HG02970 (cell line): ENCODE measurements around the gene ZNF592.
"Not testable (repeated sequence)": the region's sequence is repeated elsewhere in the genome, so short reads cannot be mapped to it uniquely, and the experiment has no call there.

Experiments used
- ATAC-seq: cut with Tn5 transposase; IDR thresholded peaks from one replicate; pipeline ENCODE4 v1.9.1; 2021; ENCODE audit warnings: mild to moderate bottlenecking, moderate library complexity, moderate number of reproducible peaks; ENCODE audit not compliant: unreplicated experiment, low FRiP score

Gene ZNF592

DNA sequence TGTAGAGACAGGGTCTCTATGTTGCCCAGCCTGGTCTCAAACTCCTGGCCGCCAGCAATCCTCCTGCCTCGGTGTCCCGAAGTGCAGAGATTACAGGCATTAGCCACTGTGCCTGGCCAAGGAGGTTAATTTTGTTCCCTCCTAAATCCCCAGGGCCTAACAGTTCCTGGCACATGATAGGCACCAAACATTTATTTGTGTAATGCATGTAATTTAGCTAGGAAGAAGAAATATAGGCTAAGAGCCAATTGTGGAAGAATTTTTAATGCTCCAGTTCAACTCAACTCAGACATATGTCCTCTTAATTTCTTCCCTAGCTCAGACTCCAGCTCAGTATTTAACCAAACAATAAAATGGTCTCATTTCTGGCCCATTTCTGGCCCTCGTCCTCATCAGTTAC lies 7.7 kb upstream of the ZNF592 start:
- no peak for ATAC-seq

DNA sequence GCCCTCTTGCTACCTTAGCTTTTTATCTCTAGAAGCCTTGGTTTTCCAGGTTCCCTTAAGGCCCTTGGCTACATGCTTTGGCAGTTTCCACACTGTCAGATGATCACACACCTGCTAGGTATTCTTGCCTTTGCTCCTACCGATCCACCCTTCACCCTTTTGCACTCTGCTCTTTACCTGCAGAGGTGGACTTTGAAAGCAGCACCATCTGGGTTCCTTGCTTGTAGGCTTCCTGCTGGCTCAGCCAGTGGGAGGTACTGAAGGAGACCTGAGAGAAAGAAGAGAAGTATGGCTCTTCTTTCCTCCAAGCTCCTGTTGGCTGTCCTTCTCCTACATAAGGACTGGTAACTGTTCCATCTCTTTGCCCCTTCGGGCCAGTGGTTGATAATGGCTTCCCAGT lies 7.3 kb upstream of the ZNF592 start:
- no peak for ATAC-seq

DNA sequence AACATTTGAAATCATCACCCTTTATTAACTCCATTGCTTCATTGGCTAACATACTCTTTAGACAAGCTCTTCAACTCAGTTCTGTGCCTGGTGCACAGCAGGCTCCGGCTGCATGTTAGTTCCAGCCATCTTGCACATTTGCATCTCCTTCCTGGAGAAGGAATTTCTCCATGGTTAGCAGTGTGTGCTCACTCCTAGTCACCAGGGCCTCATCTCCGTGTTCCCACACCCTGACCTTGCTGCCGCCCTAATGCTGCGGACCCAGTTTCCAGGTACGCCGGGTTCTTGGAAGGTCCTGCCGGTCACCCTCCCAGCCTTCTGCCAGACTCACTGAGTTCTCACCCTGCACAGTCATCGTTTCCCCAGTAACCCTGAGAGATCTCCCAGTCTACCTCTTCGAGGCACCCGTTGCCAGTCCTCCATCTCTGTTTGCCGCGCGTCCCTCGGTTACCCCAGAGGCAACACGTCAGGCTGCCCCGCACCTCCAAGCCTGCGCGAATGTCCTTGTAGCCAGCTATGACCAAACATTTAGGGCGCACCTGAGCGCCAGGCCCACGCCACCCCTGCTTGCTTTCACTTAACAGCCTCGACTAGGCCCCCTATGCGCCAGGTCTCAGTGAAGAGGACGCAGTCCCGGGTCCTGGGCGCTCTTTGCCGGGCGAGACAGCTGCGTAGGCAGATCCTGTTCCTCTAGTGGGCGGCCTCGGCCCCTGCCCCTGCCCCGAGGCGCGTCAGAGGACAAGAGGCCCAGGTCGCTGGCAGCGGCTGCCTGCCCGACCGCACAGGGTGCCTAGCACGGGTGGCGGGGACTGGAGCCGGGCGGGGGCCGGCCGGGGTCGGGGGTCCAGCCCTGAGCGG lies 747 bp upstream of the ZNF592 start:
- peak; percentile 32 for ATAC-seq

DNA sequence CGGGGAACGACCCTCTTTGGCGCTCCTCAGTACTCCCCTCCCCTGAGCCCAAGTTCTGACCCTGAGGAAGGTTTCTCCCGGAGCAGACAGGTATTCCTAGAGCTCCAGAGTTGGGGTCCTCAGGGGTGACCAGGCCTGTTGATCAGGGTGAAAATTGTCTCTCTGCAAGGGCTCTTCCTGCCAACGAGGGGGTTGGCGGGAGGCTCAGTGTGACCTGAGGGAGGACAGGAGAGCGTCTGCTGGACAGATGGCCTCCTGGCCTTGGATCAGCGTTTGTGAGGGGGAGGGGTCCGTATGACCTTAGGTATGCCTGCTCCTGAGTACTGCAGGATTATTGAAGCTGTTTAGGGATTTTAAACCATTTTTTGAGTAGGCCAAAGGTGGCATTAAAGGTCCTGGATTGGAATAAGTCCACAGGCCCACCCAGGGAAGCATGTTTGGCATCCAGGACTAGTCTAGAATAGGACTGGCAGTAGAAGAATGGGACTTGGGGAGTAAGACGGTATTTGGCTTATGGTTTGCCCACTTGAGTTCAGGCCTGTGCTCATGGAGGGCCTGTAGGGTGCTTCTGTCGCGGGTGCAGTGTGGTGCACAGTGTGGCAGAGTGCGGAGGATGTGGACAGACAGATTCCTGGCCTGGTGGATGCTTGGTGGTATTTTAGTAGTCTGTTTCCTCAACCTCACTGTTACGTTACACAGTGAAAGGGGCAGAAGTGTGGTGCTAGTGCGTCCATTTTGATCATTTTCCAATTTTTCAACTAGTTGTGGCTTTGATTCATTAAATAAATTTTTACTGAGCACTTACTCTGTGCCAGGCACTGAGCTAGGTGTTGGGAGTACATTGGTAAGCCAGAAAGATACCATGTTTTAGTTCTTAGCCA lies 959 bp downstream of the ZNF592 start:
- peak; percentile 2 for ATAC-seq

DNA sequence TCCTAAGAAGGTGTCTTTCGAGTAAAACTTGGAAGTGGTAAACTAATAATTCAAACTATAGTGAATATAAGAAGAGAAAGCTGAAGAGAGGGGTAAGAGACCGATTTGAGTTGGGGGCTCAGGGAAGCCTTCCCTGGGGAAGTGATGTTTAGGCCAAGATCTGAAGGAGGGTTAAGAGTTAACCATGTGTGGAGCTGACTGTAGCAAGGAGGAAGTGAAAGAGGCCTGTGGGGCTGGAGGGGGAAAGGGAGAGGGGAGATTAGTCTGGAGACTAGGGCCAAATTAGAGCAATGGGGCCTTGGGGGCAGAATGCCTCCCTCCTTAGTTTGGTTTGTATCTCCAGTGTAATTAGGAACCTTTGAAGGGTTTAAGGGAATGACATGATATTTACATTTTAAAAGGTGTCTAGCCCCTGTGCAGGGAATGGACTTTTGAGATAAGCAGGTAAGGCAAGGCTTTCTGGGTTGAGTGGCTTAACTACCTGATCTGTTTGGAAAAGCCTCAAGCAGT lies 2.2 kb downstream of the ZNF592 start:
- ATAC-seq = no peak

DNA sequence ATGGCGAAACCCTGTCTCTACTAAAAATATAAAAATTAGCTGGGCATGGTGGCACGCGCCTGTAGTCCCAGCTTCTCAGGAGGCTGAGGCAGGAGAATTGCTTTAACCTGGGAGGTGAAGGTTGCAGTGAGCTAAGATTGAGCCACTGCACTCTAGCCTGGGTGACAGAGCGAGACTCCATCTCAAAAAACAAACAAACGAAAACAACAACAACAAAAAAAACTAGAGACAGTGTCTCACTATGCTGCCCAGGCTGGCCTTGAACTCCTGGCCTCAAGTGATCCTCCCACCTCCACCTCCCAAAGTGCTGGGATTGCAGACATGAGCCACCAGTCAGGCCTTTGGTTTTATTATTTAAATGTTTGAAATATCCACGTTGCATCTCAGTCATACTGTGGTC lies 3.3 kb downstream of the ZNF592 start:
- not testable (repeated sequence) for ATAC-seq

DNA sequence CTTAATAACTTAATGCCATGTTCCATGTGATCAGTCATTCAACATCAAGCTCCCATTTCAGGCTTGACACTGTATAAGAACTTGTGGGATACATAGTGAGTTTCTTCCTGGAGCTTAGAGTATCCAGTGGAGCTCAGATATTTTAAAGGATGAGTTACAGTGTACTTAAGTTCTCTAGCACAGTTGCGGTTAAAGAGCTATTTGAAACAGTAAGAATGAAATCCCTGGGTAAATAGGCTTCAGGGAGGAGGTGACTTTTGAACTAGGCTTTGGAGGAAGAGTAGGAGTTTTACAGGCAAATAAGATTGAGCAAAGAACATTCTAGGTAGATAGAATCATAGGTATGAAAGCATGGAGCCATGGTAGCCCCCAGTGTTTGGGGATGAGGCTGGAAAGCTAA lies 3.8 kb downstream of the ZNF592 start:
- no peak for ATAC-seq

DNA sequence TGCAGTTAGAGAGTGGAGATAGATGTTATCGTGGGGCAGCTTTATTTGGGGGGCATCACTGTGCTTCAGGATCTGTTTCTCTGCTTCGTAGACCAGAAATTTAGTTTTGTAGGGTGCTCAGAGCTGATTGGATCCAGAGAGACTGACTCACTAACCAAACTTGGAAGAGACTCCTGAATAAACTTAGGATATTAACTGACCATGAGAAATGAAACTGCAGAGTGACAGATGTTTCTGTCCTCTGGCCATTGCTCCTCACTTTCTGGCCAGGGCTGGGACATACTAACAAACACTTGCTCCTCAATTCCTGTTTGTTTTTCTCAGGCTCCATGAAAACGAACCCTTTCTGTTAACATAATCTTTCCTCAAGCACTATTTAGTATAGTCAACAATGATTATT lies 4.3 kb downstream of the ZNF592 start:
- no peak for ATAC-seq

DNA sequence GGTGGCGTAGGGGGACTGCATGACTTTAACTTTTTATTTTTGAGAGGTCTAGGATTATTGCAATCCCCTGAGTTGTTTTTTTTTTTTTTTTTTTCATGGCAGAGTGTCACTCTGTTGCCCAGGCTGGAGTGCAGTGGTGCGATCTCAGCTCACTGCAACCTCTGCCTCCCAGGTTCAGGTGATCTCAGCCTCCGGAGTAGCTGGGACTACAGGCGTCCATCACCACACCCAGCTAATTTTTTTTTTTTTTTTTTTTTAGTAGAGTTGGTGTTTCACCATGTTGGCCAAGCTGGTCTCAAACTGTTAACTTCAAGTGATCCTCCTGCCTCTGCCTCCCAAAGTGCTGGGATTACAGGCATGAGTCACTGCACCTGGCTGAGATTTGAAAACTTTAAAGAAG lies 6.5 kb downstream of the ZNF592 start:
- ATAC-seq = not testable (repeated sequence)

DNA sequence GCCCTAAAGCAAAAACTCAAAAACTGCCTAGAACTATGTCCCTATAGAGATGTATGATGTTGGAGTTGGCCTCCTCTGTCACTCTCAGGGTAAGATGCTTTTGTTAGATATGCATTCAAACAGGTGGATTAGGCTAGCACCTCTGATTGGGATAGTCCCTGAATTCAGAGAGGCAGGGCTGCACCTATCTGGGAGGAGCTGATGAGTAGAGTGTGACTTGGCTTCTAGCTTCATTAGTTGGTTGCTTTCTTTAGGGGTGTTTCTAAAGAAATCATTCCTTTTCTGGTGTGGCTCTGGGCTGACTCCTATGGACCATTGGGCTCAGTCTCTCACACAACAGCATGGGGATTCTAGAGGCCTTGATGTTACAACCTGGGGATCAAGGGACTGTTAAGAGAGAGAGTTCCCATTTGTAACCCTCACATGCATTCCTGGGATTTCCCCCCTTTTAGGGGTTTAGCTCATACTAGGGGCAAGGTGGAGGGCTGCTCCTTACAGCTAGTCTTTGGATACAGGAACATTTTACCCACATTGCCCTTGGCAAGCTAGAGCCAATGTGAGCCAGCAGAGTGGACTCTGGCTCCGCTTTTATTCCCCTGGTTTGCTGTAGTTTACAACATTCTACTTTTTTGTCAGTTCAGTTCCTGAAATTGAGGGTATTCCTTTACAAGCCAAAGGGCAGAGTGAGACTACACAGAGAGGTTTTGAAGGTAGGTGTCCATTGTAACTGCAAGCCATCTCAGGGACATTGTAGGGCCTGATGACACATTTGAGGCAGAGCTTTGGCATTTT lies 7.5 kb downstream of the ZNF592 start:
- ATAC-seq = no peak

DNA sequence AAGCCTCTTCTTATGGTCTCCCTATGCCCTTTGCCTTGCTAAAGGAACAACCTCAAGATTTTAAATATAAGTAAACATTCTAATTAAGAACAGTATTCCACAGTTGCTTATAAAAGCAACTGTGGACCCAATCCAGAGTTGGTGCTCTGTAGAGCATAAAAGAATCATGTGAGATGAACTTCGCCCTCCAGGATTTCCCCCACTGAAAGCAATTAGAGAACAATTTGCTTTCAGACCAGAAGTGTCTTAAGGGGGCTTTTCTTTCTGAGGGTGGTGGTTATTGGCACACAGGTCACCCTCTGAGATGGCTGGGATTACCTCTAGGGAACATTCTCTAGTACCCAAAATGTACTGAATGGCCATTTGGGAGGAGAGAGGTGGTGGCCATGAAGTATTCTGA lies 10.6 kb downstream of the ZNF592 start:
- ATAC-seq = no peak

DNA sequence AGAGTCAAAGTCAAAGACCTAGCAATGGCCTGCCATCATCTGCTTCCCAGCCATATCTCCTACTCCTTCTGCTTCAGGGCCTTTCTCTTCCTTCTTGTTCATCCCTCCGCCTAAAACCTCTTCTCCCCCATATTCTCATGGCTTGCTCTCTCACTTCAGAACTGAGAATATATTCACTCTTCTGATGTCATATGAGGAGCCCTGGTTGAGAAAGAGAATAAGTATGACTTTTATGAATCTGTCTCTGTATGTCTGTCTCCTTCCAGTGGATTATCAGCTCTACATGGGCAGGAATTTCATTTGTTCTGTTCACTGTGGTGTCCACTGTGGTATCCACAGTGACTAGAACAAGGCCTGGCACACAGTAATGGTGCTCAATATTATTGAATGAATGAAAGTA lies 11.8 kb downstream of the ZNF592 start:
- no peak for ATAC-seq

DNA sequence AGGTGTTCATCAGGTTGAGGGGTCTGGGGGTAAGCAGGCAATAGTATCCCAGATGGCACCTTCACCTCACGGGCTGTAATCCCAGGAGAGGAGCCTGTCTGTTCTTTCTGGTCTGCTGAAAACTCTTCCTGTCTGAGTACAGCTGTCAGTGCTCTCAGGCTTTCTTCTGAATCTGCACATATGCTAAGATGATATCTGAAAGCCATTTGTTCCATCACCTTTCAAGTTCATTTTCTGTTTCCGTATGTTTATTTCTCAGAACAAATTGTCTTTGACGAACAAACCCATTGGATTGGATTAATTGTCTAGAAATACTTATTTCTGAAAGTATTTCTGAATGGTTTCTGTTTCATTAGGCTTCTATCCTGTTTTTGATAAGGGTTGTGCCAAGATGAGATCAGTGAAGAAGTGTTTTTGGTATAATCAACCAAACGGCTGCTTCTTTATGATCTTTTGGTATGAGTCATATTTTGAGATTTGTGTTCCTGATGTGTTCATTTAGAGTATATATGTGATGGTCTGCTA lies 13.3 kb downstream of the ZNF592 start:
- no peak for ATAC-seq

DNA sequence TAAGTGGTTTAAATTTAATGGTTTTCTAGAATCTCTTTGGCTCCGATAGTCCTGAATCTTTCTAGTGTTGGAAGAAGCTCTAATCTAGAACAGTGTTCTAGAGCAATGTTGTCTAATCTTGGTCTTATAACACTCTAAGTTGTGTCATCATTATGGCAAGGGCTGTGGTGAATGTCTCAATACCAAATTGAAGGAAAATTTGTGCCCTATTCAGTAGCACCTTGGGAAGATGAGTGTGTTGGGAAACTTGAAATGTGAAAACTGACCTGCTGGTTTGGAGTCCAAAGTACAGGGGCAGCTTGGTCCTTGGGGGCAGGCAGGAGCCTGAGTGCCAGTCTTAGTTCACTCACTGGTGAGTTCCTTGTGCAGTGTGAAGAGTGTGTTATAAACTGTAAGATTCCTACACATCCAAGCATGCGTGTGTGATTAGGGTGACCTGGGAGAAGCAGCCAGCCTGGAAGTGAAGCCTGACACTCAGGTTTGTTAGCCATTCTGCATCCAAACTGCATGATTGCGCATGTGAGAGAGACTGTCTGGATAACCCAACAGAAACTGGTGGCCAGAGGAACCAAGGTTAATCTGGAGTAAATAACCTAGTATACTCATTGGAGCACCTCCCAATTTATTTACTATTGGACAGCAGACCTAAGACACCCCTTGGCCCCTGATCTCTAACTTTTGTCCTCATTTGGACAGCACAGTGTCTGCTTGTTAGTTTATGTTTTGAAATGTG lies 14.6 kb downstream of the ZNF592 start:
- ATAC-seq = no peak

DNA sequence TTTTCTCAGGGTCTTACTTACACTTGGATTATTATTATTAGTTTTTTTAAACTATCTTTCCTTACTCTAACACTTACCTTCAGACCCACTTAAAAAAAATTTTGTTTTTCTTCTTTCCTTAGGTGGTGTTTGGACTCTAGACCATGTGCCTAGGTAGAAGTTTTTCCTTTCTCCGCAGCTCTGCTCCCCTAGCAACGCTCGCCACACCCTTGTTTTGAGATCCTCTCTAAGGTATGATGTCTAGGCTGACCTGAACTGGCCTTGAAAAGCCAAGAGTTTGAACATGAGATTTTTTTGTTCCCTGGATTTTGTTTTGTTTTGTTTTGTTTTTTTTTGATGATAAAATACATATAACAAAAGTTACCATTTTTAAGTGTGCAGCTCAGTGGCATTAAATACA lies 16.2 kb downstream of the ZNF592 start:
- no peak for ATAC-seq

DNA sequence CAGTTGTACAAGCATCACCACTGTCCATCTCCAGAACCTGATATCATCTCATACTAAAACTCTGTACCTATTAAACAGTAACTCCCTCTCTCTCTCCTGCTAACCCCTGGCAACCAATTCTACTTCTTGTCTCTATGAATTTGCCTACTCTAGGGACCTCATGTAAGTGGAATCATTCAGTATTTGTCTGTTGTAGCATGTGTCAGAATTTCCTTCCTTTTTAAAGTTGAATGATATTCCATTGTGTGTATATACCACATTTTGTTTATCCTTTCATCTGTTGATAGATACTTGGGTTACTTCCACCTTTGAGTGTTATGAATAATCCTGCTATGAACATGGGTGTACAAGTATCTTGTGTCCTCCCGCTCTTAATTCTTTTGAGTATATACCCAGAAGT lies 16.6 kb downstream of the ZNF592 start:
- no peak for ATAC-seq

DNA sequence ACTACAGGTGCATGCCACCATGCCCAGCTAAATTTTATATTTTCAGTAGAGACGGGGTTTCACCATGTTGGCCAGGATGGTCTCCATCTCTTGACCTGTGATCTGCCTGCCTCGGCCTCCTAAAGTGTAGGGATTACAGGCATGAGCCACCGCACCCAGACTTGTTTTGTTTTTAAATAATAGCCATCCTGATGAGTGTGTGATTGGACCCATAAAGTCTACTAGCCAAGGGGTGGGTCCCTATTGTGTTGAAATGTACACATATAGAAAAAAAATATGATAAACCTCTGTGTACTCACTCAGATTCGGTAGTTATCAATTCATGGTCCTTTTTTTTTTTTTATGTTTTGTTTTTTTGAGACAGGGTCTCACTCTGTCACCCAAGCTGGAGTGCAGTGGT lies 17.3 kb downstream of the ZNF592 start:
- ATAC-seq = no peak

DNA sequence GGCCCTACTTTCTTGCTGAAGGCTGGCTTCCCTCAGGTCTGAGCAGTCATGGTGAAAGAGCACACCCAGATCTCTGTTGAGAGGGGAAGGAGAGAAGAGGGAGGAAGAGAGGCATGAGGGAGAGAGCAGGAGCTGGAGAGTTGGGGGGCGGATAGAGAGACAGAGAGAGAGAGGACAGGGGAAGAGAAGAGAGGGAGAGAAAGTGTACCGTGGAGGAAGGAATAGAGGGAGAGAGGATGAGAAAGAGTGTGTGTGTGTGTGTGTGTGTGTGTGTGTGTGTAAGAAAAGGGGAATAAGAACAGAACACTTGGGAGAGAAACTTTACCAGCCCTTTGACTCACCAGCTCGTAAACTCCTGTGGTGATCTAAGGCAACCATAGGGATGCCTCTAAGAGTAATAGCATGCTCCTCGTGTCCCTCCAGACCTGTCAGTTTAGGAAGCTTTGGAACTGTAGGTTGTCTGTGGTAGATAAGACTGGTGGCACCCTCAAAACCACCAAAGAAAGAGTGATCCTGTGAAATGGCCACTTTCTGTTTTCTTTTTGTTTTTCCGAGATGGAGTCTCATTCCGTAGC lies 18.2 kb downstream of the ZNF592 start:
- ATAC-seq = no peak

DNA sequence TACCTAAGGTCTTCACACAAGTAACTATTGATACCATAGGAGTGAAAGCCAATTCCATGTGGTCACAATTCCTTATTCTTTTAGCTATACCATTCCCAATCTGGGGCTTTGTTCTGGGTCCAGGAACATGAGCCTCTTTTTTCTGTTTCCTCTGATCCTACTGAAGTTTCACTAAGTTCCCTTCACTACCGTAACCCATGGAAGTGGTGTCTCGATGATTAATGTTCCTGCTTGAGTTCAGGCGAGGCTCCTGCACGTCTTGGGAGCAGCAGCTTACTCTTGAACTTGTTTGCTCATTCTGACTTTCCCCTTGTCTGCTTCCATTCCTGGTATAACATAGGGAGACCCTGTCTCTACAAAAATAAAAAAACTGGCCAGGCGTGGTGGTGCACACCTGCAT lies 23.6 kb downstream of the ZNF592 start:
- ATAC-seq = no peak
